ENCODE results near the gene BTBD16. TPM values are rescaled to one million over a fixed set of nuclear protein-coding genes. Genes with fewer than 3 reads are reported as not detected.

The BTBD16 gene
- total RNA-seq, 2 experiments from 2014 or later = not detected

DNA sequence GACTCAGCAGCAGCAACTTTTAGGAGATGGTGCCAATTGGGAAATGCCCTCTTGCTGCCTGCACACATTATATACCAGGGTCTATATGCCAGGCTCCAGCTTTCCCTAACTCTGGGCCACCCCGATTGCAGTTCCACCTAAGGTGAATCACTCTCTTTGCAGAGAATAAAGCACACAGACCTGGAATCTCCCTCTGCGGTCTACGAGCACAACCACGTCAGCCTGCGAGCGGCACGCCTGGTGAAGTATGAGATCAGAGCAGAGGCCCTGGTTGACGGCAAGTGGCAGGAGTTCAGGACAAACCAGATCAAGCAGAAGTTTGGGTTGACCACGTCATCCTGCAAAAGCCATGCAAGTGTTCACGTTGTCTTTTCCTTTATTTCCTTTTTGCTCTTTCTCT is 65.2 kb downstream of the BTBD16 start:
- intact Hi-C loops (cut with micrococcal nuclease) = no loop called here
- Mint-ChIP-seq H3K4me3 (no peak overlapping the region), H3K4me1 (ENCODE audit: low read depth) (no peaks in the 10 kb centered on the region), H3K27ac (no peak overlapping the region), H3K9me3 (no peaks in the 10 kb centered on the region), H3K36me3 (ENCODE audit: low read depth) (no peaks in the 10 kb centered on the region), H3K27me3 (ENCODE audit: low read depth) (peaks cover 8% of the 10 kb centered on the region)
- CTCF ChIA-PET = no interaction called here
- no peak for DNase-seq

DNA sequence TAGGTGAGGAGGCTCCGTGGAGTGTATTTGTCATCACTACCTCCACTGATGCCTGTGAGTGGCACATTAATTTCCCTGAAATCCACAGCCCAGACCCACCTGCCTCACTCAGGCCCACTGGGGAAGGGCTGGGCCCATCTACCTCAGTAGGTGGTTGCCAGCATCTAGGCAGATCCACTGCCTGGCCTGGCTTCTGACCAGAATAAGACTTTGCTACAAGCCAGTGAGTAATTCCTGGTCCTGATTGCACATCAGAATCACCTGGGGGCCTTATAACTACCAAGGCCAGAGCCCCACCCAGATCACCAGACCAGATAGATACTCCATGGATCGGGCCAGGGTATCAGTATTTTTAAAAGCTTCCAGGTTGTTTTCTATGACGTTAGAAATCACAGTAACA is 65.9 kb downstream of the BTBD16 start:
- no peaks in the 10 kb centered on the region for H3K36me3 Mint-ChIP-seq (ENCODE audit: low read depth)
- intact Hi-C loops (cut with micrococcal nuclease) = no loop called here
- peaks cover 3% of the 10 kb centered on the region for H3K27me3 Mint-ChIP-seq (ENCODE audit: low read depth)
- H3K4me3 Mint-ChIP-seq = no peak overlapping the region
- H3K4me1 Mint-ChIP-seq (ENCODE audit: low read depth) = no peaks in the 10 kb centered on the region
- H3K27ac Mint-ChIP-seq = no peak overlapping the region
- no peaks in the 10 kb centered on the region for H3K9me3 Mint-ChIP-seq
- CTCF ChIA-PET = interaction anchor here (0.6 to 5.3 kb wide), 2 partner anchors 97 to 123 kb away, joined by 3 to 30 read pairs; no protein-coding TSS in a partner anchor
- no peak for DNase-seq

- Mint-ChIP-seq H3K27ac (no peak overlapping the region), H3K27me3 (ENCODE audit: low read depth) (no peaks in the 10 kb centered on the region), H3K36me3 (ENCODE audit: low read depth) (no peaks in the 10 kb centered on the region), H3K4me1 (ENCODE audit: low read depth) (peaks cover 6% of the 10 kb centered on the region), H3K9me3 (no peaks in the 10 kb centered on the region), H3K4me3 (no peak overlapping the region)
- DNase-seq = no peak
- CTCF ChIA-PET = interaction anchor here (1.1 to 5.3 kb wide), 3 partner anchors 20 to 229 kb away, joined by 3 to 30 read pairs (median 3); no protein-coding TSS in a partner anchor
- intact Hi-C loops (cut with micrococcal nuclease) = no loop called here
Measured at GRCh38 chr10:122338609-122339441, 67.7 kb downstream of the BTBD16 start.

- Mint-ChIP-seq H3K27ac (no peak overlapping the region), H3K4me3 (no peak overlapping the region), H3K4me1 (ENCODE audit: low read depth) (peaks cover 10% of the 10 kb centered on the region), H3K9me3 (no peaks in the 10 kb centered on the region), H3K27me3 (ENCODE audit: low read depth) (no peaks in the 10 kb centered on the region), H3K36me3 (ENCODE audit: low read depth) (no peaks in the 10 kb centered on the region)
- intact Hi-C loops (cut with micrococcal nuclease) = no loop called here
- no peak for DNase-seq
- CTCF ChIA-PET = interaction anchor here (0.9 to 5.3 kb wide), 2 partner anchors 43 to 93 kb away, joined by 3 to 30 read pairs; no protein-coding TSS in a partner anchor
Measured at GRCh38 chr10:122341141-122341810, 70.2 kb downstream of the BTBD16 start.

DNA sequence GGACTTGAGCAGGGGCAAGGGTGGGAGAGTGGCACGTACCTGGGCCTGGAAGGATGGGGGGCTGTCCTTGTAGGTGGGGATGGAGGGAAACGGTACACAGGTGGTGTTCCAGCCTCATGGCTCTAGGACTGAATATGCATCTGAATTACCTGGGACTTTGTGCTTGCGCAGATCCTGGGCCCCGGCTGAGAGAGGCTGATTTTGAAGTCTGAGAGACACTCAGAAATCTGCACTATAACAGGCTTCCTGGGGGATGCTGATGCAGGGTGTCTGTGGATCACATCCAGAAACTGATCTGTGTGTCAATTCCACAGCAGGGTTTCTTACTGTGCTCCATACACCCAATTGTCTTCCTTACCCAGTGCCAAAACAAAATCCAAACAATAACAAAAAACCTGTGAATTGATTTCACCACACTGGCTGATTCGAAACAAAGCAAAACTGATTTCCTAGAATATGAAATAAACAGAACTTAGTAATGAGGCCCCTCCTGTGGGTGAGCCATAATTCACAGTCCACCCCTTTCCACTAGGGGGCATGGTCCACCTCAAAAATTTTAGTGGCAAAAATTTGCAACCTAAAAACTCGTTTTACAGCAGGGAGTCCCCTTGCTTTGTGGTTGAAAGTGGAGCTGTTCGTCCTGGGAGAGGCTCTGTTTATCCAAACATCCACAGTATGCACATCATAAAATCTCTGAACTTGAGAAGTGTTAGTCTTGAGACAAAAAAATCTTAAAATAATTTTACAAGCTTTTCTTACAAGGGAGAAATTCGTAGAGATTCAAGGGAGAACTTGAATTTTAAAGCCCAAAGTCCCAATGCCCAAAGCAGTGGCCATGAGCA is 71.4 kb downstream of the BTBD16 start:
- intact Hi-C loops (cut with micrococcal nuclease) = loop anchor here (1.0 to 2.0 kb wide), 4 partner anchors 44 to 360 kb away; no protein-coding TSS in a partner anchor
- CTCF ChIA-PET = interaction anchor here (0.6 to 5.3 kb wide), 21 partner anchors 10 to 377 kb away, joined by 3 to 65 read pairs (median 4); partner anchors contain the start of gene PLEKHA1
- no peaks in the 10 kb centered on the region for H3K36me3 Mint-ChIP-seq (ENCODE audit: low read depth)
- peaks cover 10% of the 10 kb centered on the region for H3K4me1 Mint-ChIP-seq (ENCODE audit: low read depth)
- no peaks in the 10 kb centered on the region for H3K27me3 Mint-ChIP-seq (ENCODE audit: low read depth)
- DNase-seq = peak; percentile 80
- no peak overlapping the region for H3K4me3 Mint-ChIP-seq
- H3K27ac Mint-ChIP-seq = peak overlapping the region; percentile 31
- H3K9me3 Mint-ChIP-seq = peaks cover 2% of the 10 kb centered on the region

GRCh38 chr10:122343135-122343800 is 72.2 kb downstream of the BTBD16 start:
- peaks cover 2% of the 10 kb centered on the region for H3K9me3 Mint-ChIP-seq
- H3K4me1 Mint-ChIP-seq (ENCODE audit: low read depth) = peaks cover 10% of the 10 kb centered on the region
- no peak overlapping the region for H3K4me3 Mint-ChIP-seq
- CTCF ChIA-PET = interaction anchor here (0.6 to 3.4 kb wide), 20 partner anchors 9 to 376 kb away, joined by 3 to 65 read pairs (median 4); partner anchors contain the start of gene PLEKHA1
- no peaks in the 10 kb centered on the region for H3K36me3 Mint-ChIP-seq (ENCODE audit: low read depth)
- DNase-seq = no peak
- no peaks in the 10 kb centered on the region for H3K27me3 Mint-ChIP-seq (ENCODE audit: low read depth)
- no peak overlapping the region for H3K27ac Mint-ChIP-seq
- intact Hi-C loops (cut with micrococcal nuclease) = loop anchor here (2.0 kb wide), 1 partner anchor 360 kb away; no protein-coding TSS in a partner anchor

DNA sequence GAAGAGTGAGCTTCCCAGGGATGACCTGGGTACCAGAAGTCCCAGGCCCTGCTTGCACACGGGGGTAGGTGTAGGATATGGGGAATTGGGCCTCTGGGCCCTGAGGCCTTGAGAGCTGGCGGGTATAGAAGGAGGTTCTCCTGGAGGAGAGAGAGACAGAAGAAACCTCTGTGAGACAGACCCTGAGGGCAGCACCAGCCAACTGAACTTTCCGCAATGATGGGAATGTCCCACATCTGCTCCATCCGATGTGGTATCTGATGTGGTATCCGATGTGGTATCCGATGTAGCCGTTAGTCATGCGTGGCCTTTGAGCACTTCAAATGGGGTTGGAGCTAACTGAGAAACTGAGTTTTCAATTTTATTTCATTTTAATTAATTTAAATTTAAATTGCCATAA is 72.8 kb downstream of the BTBD16 start:
- no peaks in the 10 kb centered on the region for H3K27me3 Mint-ChIP-seq (ENCODE audit: low read depth)
- H3K36me3 Mint-ChIP-seq (ENCODE audit: low read depth) = no peaks in the 10 kb centered on the region
- intact Hi-C loops (cut with micrococcal nuclease) = loop anchor here (2.0 kb wide), 1 partner anchor 359 kb away; no protein-coding TSS in a partner anchor
- H3K4me1 Mint-ChIP-seq (ENCODE audit: low read depth) = peaks cover 10% of the 10 kb centered on the region
- no peak for DNase-seq
- H3K4me3 Mint-ChIP-seq = no peak overlapping the region
- H3K27ac Mint-ChIP-seq = no peak overlapping the region
- peaks cover 2% of the 10 kb centered on the region for H3K9me3 Mint-ChIP-seq
- CTCF ChIA-PET = interaction anchor here (0.9 to 3.4 kb wide), 10 partner anchors 14 to 222 kb away, joined by 3 to 65 read pairs (median 6); partner anchors contain the start of gene PLEKHA1

GRCh38 chr10:122344741-122345258 is 73.7 kb downstream of the BTBD16 start:
- Mint-ChIP-seq H3K27me3 (ENCODE audit: low read depth) (no peaks in the 10 kb centered on the region), H3K4me1 (ENCODE audit: low read depth) (peaks cover 10% of the 10 kb centered on the region), H3K36me3 (ENCODE audit: low read depth) (no peaks in the 10 kb centered on the region), H3K4me3 (no peak overlapping the region), H3K27ac (no peak overlapping the region), H3K9me3 (peaks cover 2% of the 10 kb centered on the region)
- CTCF ChIA-PET = interaction anchor here (0.9 to 3.4 kb wide), 6 partner anchors 15 to 221 kb away, joined by 3 to 65 read pairs (median 6); partner anchors contain the start of gene PLEKHA1
- no peak for DNase-seq
- intact Hi-C loops (cut with micrococcal nuclease) = no loop called here

GRCh38 chr10:122346326-122346950 is 75.3 kb downstream of the BTBD16 start:
- peaks cover 2% of the 10 kb centered on the region for H3K9me3 Mint-ChIP-seq
- H3K36me3 Mint-ChIP-seq (ENCODE audit: low read depth) = no peaks in the 10 kb centered on the region
- no peak for DNase-seq
- H3K27me3 Mint-ChIP-seq (ENCODE audit: low read depth) = no peaks in the 10 kb centered on the region
- peaks cover 10% of the 10 kb centered on the region for H3K4me1 Mint-ChIP-seq (ENCODE audit: low read depth)
- intact Hi-C loops (cut with micrococcal nuclease) = no loop called here
- no peak overlapping the region for H3K4me3 Mint-ChIP-seq
- H3K27ac Mint-ChIP-seq = no peak overlapping the region
- CTCF ChIA-PET = no interaction called here

DNA sequence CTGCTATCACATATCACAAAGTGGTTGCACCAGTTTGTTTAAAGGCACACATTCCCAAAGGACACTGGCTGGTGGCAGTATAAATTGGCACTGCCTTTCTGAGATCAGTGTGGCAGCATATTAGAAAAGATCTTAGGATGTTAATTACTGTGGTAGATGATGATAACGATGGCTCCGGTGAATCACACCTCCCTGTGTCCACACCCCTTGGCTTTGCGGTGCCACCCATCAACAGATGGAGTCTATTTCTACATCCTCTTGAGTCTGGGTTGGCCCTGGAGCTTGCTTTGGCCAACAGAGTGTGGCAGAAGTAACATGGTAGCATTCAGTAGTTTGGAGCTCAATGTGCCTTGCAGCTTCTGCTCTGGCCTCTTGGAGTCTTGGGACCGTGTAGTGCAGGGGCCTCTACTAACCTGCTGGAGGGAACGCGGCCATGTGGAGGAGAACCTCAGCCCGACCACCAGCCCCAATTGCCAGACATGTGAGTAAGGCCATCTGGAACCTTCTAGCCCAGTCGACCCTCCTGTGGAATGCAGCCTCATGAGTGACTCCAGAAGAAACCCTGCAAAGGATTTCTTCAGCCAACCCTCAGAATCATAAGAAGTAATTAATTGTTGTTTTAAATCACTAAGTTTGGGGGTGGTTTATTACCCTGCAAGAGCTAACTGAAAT is 76.2 kb downstream of the BTBD16 start:
- H3K27me3 Mint-ChIP-seq (ENCODE audit: low read depth) = no peaks in the 10 kb centered on the region
- H3K4me3 Mint-ChIP-seq = no peak overlapping the region
- CTCF ChIA-PET = interaction anchor here (1.1 kb wide), 1 partner anchor 88 kb away, joined by 5 read pairs; no protein-coding TSS in a partner anchor
- intact Hi-C loops (cut with micrococcal nuclease) = no loop called here
- no peaks in the 10 kb centered on the region for H3K36me3 Mint-ChIP-seq (ENCODE audit: low read depth)
- H3K9me3 Mint-ChIP-seq = peaks cover 2% of the 10 kb centered on the region
- no peak overlapping the region for H3K27ac Mint-ChIP-seq
- DNase-seq = no peak
- H3K4me1 Mint-ChIP-seq (ENCODE audit: low read depth) = peaks cover 7% of the 10 kb centered on the region

All from activated naive CD4-positive, alpha-beta T cell treated with anti-CD3 and anti-CD28 coated beads for 36 hours (primary cell).